SK-N-SH (cell line): ENCODE results near the gene ZNF576. TPM values are rescaled to one million over a fixed set of nuclear protein-coding genes. Genes with fewer than 3 reads are reported as not detected.

Source experiments
- CTCF ChIA-PET: fragments of 300-600, 350-600 bp; formaldehyde crosslinking; extraction: SDS; loops from one replicate; lab custom pipeline; 2021; lab: Yijun Ruan, JAX
- POLR2A ChIA-PET: fragments of 350-600 bp; sonication (Branson Sonifier 250); formaldehyde crosslinking; extraction: SDS; loops from one replicate; lab custom pipeline; 2020; ENCODE audit warnings: antibody characterized with exemption, inconsistent platforms; lab: Yijun Ruan, JAX
- DNase-seq: peaks from one replicate; pipeline ENCODE4 v3.0.0; 2012
- H2AFZ ChIP-seq: fragments of 200-600 bp; sonication (generic); 2 replicates; pipeline ENCODE4 v1.8.1; 2016; ENCODE audit warnings: antibody characterized with exemption, mild to moderate bottlenecking, low read depth
- H3F3A ChIP-seq: fragments of 200-600 bp; sonication (generic); replicated peaks from 2 replicates; pipeline ENCODE3; 2016; ENCODE audit warnings: antibody characterized with exemption, mild to moderate bottlenecking; ENCODE audit not compliant: insufficient read depth
- H3K27ac ChIP-seq, 2 experiments: fragments of 200-500 bp in 1 of 2; fragments of 200-600 bp in 1 of 2; sonication (Bioruptor generic) in 1 of 2; sonication (generic), shearing (Covaris generic) in 1 of 2; 2 replicates each; pipeline versions ENCODE4 v1.5.1 to v1.6.1; 2014 to 2016; ENCODE audit warnings: low read depth in 2 of 2, inconsistent platforms in 1 of 2, low read length in 1 of 2, mild to moderate bottlenecking in 1 of 2, mixed read lengths in 1 of 2
- H3K27me3 ChIP-seq: fragments of 200-600 bp; sonication (generic), shearing (Covaris generic); 2 replicates; pipeline ENCODE4 v1.6.1; 2016; ENCODE audit warnings: mixed run types; ENCODE audit not compliant: insufficient read depth
- H3K36me3 ChIP-seq, 2 experiments: fragments of 200-500 bp in 1 of 2; fragments of 200-600 bp in 1 of 2; sonication (Bioruptor generic) in 1 of 2; sonication (generic) in 1 of 2; replicated peaks in 1 of 2; 2 replicates each; pipeline versions ENCODE3 to v1.5.1; 2014 to 2016; ENCODE audit warnings: low read length in 1 of 2, mild to moderate bottlenecking in 1 of 2; ENCODE audit not compliant: insufficient read depth in 2 of 2, control insufficient read depth in 1 of 2
- H3K4me1 ChIP-seq, 2 experiments: fragments of 200-500 bp in 1 of 2; fragments of 200-600 bp in 1 of 2; sonication (Bioruptor generic) in 1 of 2; sonication (generic), shearing (Covaris generic) in 1 of 2; 2 replicates each; pipeline versions ENCODE4 v1.5.1 to v1.6.1; 2014 to 2016; ENCODE audit warnings: low read depth in 1 of 2, low read length in 1 of 2, mixed run types in 1 of 2; ENCODE audit not compliant: insufficient read depth in 2 of 2, control insufficient read depth in 1 of 2
- H3K4me2 ChIP-seq: fragments of 200-600 bp; sonication (generic), shearing (Covaris generic); 2 replicates; pipeline ENCODE4 v1.6.1; 2017; ENCODE audit warnings: mixed run types
- H3K4me3 ChIP-seq, 2 experiments: fragments of 200-500 bp in 1 of 2; fragments of 200-600 bp in 1 of 2; sonication (Bioruptor generic) in 1 of 2; sonication (generic), shearing (Covaris generic) in 1 of 2; 2 replicates each; pipeline versions ENCODE4 v1.5.1 to v1.8.1; 2014 to 2016; ENCODE audit warnings: low read depth in 2 of 2, inconsistent platforms in 1 of 2, low read length in 1 of 2, mild to moderate bottlenecking in 1 of 2, mixed read lengths in 1 of 2, moderate library complexity in 1 of 2
- H3K79me2 ChIP-seq: fragments of 200-600 bp; sonication (generic); 2 replicates; pipeline ENCODE4 v1.8.1; 2017; ENCODE audit warnings: mild to moderate bottlenecking; ENCODE audit not compliant: insufficient read depth
- H3K9ac ChIP-seq: fragments of 200-600 bp; sonication (generic); 2 replicates; pipeline ENCODE4 v1.6.1; 2017; ENCODE audit warnings: mixed run types
- H3K9me2 ChIP-seq: fragments of 200-600 bp; sonication (generic); 2 replicates; pipeline ENCODE4 v1.6.1; 2017; ENCODE audit warnings: mixed run types
- H3K9me3 ChIP-seq: fragments of 200-600 bp; sonication (generic); 2 replicates; pipeline ENCODE4 v1.6.1; 2017; ENCODE audit warnings: mixed run types, mild to moderate bottlenecking, moderate library complexity
- H4K20me1 ChIP-seq: fragments of 200-600 bp; sonication (generic); 2 replicates; pipeline ENCODE4 v1.6.1; 2017; ENCODE audit warnings: mild to moderate bottlenecking, mixed run types; ENCODE audit not compliant: insufficient read depth
- EP300 ChIP-seq, 2 experiments: IDR thresholded peaks; 2 replicates each; pipeline versions ENCODE4 v1.4.0 to v1.6.1; 2012; ENCODE audit warnings: borderline replicate concordance in 1 of 2, low read depth in 1 of 2, low read length in 1 of 2
- FOXJ3 ChIP-seq: sonication (generic); formaldehyde crosslinking; IDR thresholded peaks from 2 replicates; pipeline ENCODE4 v1.5.1; 2020; ENCODE audit warnings: mild to moderate bottlenecking, missing genetic modification reagents
- FOXM1 ChIP-seq: IDR thresholded peaks from 2 replicates; pipeline ENCODE4 v1.4.0; 2012; ENCODE audit warnings: low read depth, mild to moderate bottlenecking
- GABPA ChIP-seq: IDR thresholded peaks from 2 replicates; pipeline ENCODE4 v1.4.0; 2012; ENCODE audit warnings: low read depth, mild to moderate bottlenecking
- GATA2 ChIP-seq: sonication (generic); formaldehyde crosslinking; IDR thresholded peaks from 2 replicates; pipeline ENCODE4 v1.5.0; 2020; ENCODE audit warnings: mild to moderate bottlenecking, missing genetic modification reagents
- IRF3 ChIP-seq: fragments of 150-350 bp; IDR thresholded peaks from 2 replicates; pipeline ENCODE4 v1.6.1; 2016; ENCODE audit warnings: mild to moderate bottlenecking, low read depth, low read length
- MAX ChIP-seq: IDR thresholded peaks from 2 replicates; pipeline ENCODE4 v1.4.0; 2012; ENCODE audit warnings: low read depth
- MXI1 ChIP-seq: IDR thresholded peaks from 2 replicates; pipeline ENCODE4 v1.6.1; 2012; ENCODE audit warnings: mild to moderate bottlenecking, low read depth, low read length, improper control_type of control experiment
- NRF1 ChIP-seq: IDR thresholded peaks from 2 replicates; pipeline ENCODE4 v1.6.1; 2012; ENCODE audit warnings: low read depth, mild to moderate bottlenecking, low read length
- PBX3 ChIP-seq: IDR thresholded peaks from 2 replicates; pipeline ENCODE4; 2012
- POLR2AphosphoS5 ChIP-seq: IDR thresholded peaks from 2 replicates; pipeline ENCODE4 v1.6.1; 2012; ENCODE audit warnings: low read depth, low read length
- RAD21 ChIP-seq: IDR thresholded peaks from 2 replicates; pipeline ENCODE4 v1.6.1; 2012; ENCODE audit warnings: mild to moderate bottlenecking, low read length
- RFX5 ChIP-seq: IDR thresholded peaks from 2 replicates; pipeline ENCODE4 v1.6.1; 2012; ENCODE audit warnings: mild to moderate bottlenecking, improper control_type of control experiment, low read length
- SMC3 ChIP-seq: IDR thresholded peaks from 2 replicates; pipeline ENCODE4 v1.6.1; 2012; ENCODE audit warnings: low read depth, low read length, improper control_type of control experiment
- TEAD4 ChIP-seq: IDR thresholded peaks from 2 replicates; pipeline ENCODE4 v1.4.0; 2012; ENCODE audit warnings: mild to moderate bottlenecking, borderline replicate concordance; ENCODE audit not compliant: insufficient read depth
- USF1 ChIP-seq: IDR thresholded peaks from 2 replicates; pipeline ENCODE4 v1.4.0; 2012; ENCODE audit warnings: low read depth, borderline replicate concordance
- WGBS: methylation state at CpG from one replicate; pipeline ENCODE4 v1.1.6; 2017; ENCODE audit warnings: low lambda C conversion rate; 5-methylcytosine and 5-hydroxymethylcytosine counted together
- polyA plus RNA-seq, 3 experiments: library from polyadenylated mRNA; depleted of rRNA; stranded (reverse); fragments of >200 nt; gene quantifications; 2 replicates each; pipeline ENCODE4 v1.2.3, GENCODE V29; 2012

Gene ZNF576
- polyA plus RNA-seq, 1 of the 3 experiments (the other 2 are of a cell fraction), result 12.8 TPM

GRCh38 chr19:43618921-43619261 lies 22.5 kb downstream of the ZNF576 start (continued):
- TF ChIP-seq GATA2 (CRISPR knock-in tag) (peak; percentile 42; the same call in 1 of the 2 replicates), FOXJ3 (CRISPR knock-in tag) (no peak), PBX3 (no peak)
- TF ChIP-seq, all 33 proteins: peak for 5

GRCh38 chr19:43619262-43620060 lies 23.1 kb downstream of the ZNF576 start, which contains the start of gene ZNF428:
Gene ZNF428 (minus strand): TSS chr19:43619629. CDS start chr19:43614304, 5,325 bp downstream.
- Histone ChIP-seq H3K4me2 (peak within 1 kb of the TSS; percentile 87), H3K27me3 (no peaks in the 10 kb centered on the region), H3K9me3 (no peaks in the 10 kb centered on the region), H3K4me1 (peaks cover 7 to 12% of the 10 kb centered on the region in 2 experiments; a peak in 2 of 4 replicates)
- TF ChIP-seq GATA2 (CRISPR knock-in tag) (no peak), TEAD4 (no peak), GABPA (no peak), SMC3 (no peak), MAX (peak; percentile 73), FOXM1 (no peak), NRF1 (peak; percentile 90), RAD21 (no peak), IRF3 (no peak), POLR2AphosphoS5 (peak; percentile 14; the same call in 1 of the 2 replicates), PBX3 (no peak), MXI1 (0 out of 2 replicates have a peak, but pooled peaks have one; percentile 2), USF1 (no peak), EP300 (IDR thresholded peaks at IDR 0.05; ENCODE audit: borderline replicate concordance in 1 of 2, low read depth in 1 of 2, low read length in 1 of 2) (peak in 1 of 2 experiments; percentile 9; a peak in 1 of 4 replicates), RFX5 (no peak)
- TF ChIP-seq, all 33 proteins: peak for 5
- Histone ChIP-seq H3K36me3 (peaks cover 0 to under 1% of the 10 kb centered on the region in 2 experiments), H3K27ac (peak within 1 kb of the TSS; percentile 74 to 98), H3K9me2 (no peaks in the 10 kb centered on the region), H3K4me3 (peak within 1 kb of the TSS; percentile 68 to 72), H4K20me1 (no peaks in the 10 kb centered on the region), H3K9ac (peak within 1 kb of the TSS; percentile 86), H2AFZ (peak within 1 kb of the TSS; percentile 88), H3K79me2 (peaks cover 46% of the 10 kb centered on the region), H3F3A (peaks cover 4% of the 10 kb centered on the region)
- ChIA-PET CTCF (interaction anchor here (2.5 kb wide), 1 partner anchor 64 kb away, joined by 7 read pairs; no protein-coding TSS in a partner anchor), POLR2A (interaction anchor here (0.6 to 1.1 kb wide), 2 partner anchors 8 to 49 kb away, joined by 3 to 5 read pairs; no protein-coding TSS in a partner anchor)
- peak; percentile 95 for DNase-seq
- WGBS, result 2% methylated on average over 46 of the region's 81 CpGs
